Right hindlimb (tissue), 1 donor: ENCODE data around the gene FGF7.
"Not testable (repeated sequence)": the region's sequence is repeated elsewhere in the genome, so short reads cannot be mapped to it uniquely, and the experiment has no call there.

Experiments used
- DNase-seq: peaks from one replicate; pipeline ENCODE4 v3.0.0-alpha.2; 2018

The FGF7 gene

GRCh38 chr15:49495993-49496753 lies 73.1 kb downstream of the FGF7 start:
- DNase-seq: no peak

GRCh38 chr15:49501586-49501985 lies 78.5 kb downstream of the FGF7 start:
- DNase-seq: no peak

- no peak for DNase-seq
Measured at GRCh38 chr15:49506341-49506740, 83.3 kb downstream of the FGF7 start.

- DNase-seq: no peak
Measured at GRCh38 chr15:49507261-49507660, 84.2 kb downstream of the FGF7 start.

GRCh38 chr15:49512739-49513138 lies 89.7 kb downstream of the FGF7 start:
- not testable (repeated sequence) for DNase-seq

- DNase-seq: no peak
Measured at GRCh38 chr15:49521802-49522201, 98.8 kb downstream of the FGF7 start.

- DNase-seq: no peak
Measured at GRCh38 chr15:49528289-49528688, 105.2 kb downstream of the FGF7 start.

- DNase-seq: no peak
Measured at GRCh38 chr15:49530092-49530491, 107.0 kb downstream of the FGF7 start.
